ENCODE results near the gene KCNQ4. TPM values are rescaled to one million over a fixed set of nuclear protein-coding genes. Genes with fewer than 3 reads are reported as not detected.

KCNQ4 gene
- total RNA-seq, 1 experiment from 2014 or later: 0.06 TPM

GRCh38 chr1:40887652-40888051 is 104.1 kb downstream of the KCNQ4 start:
- DNase-seq (ENCODE audit: low read depth): no peak

Small RNA genes lying within 50 kb of the gene (small RNA-seq; reads per million reads assigned to genes)
- 0.57 reads per million, percentile 58 among the genes with 10 or more reads in this experiment for gene MIR30C1
- gene MIR30E: 106 reads per million, percentile 96 among the genes with 10 or more reads in this experiment
- gene RN7SL326P: not detected

Other genes starting within 250 kb of the KCNQ4 start
- gene RIMS3, start 118.1 kb upstream of the KCNQ4 start, total RNA-seq (2014; rRNA removed; shearing (Covaris generic)): 0.23 and 0.57 TPM in 2 replicates
- 35.8 and 54.1 TPM in 2 replicates for gene NFYC, start 92.1 kb upstream of the KCNQ4 start, total RNA-seq (2014; rRNA removed; shearing (Covaris generic))
- 0.90 TPM in 1 of 2 replicates, not detected in the other for gene CITED4, start 78.6 kb downstream of the KCNQ4 start, total RNA-seq (2014; rRNA removed; shearing (Covaris generic))
- 61.8 and 71.4 TPM in 2 replicates for gene CTPS1, start 195.9 kb downstream of the KCNQ4 start, total RNA-seq (2014; rRNA removed; shearing (Covaris generic))
- 0.17 TPM in 1 of 2 replicates, not detected in the other for gene SLFNL1, start 237.9 kb downstream of the KCNQ4 start, total RNA-seq (2014; rRNA removed; shearing (Covaris generic))